GM13976 (cell line): ENCODE data around the gene STARD10.
A peak's percentile ranks its signal among the peaks of the same experiment; 100 is the strongest.
"Not testable (repeated sequence)": the region's sequence is repeated elsewhere in the genome, so short reads cannot be mapped to it uniquely, and the experiment has no call there.

ENCODE experiments used
- DNase-seq: peaks from one replicate; pipeline ENCODE4 v3.0.0; 2012; ENCODE audit warnings: low spot score
- in situ Hi-C: fragments of 300-500 bp; cut with MboI; formaldehyde crosslinking; loops from one replicate; pipeline ENCODE4 v1.12.0; 2022; ENCODE audit warnings: low sequenced_read_pairs, mixed read lengths, inconsistent platforms; ENCODE audit not compliant: unreplicated experiment
- TF ChIP-seq, protein P1 (sequence below): IDR thresholded peaks from 2 replicates; pipeline ENCODE4 v1.5.1; 2012; ENCODE audit warnings: borderline replicate concordance, mild to moderate bottlenecking; ENCODE audit not compliant: insufficient read depth; ENCODE audit errors: extremely low read depth, missing control alignments, control extremely low read depth

STARD10 gene

DNA sequence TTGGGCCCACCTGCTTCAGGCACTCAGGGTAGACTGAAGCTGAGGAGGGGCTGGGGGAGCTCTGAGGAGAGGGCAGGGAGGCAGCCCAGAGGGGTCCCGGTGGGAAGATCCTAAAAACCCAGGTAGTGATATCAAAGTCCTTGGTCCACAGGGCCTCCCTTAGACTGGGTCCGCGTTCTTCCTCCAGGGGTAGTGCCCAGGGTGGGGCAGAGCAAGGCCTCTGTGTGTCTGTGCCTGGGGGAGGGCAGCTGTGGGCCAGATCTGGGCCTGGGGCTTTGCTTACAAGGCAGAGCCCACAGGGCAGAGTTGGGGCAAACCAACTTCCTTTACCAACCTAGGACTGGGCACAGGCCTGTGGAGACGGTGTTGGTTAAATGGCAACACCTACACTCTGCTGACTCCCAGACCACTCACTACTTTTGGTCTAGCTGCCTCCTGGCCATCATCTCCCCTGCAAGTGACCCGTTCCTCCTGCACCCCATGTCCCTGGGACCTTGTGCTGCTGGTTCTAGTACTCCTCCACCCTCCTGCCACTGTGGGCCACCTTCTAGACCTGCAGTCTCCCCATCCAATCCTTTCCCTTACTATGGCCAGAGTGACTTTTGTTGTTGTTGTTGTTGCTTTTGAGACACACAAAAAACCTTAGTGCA, 36.2 kb upstream of the STARD10 start:
- no peak for DNase-seq
- TF ChIP-seq, protein P1, sequence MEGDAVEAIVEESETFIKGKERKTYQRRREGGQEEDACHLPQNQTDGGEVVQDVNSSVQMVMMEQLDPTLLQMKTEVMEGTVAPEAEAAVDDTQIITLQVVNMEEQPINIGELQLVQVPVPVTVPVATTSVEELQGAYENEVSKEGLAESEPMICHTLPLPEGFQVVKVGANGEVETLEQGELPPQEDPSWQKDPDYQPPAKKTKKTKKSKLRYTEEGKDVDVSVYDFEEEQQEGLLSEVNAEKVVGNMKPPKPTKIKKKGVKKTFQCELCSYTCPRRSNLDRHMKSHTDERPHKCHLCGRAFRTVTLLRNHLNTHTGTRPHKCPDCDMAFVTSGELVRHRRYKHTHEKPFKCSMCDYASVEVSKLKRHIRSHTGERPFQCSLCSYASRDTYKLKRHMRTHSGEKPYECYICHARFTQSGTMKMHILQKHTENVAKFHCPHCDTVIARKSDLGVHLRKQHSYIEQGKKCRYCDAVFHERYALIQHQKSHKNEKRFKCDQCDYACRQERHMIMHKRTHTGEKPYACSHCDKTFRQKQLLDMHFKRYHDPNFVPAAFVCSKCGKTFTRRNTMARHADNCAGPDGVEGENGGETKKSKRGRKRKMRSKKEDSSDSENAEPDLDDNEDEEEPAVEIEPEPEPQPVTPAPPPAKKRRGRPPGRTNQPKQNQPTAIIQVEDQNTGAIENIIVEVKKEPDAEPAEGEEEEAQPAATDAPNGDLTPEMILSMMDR, result no peak
- in situ Hi-C loops, result loop anchor here (10.0 kb wide), 1 partner anchor 345 kb away; no protein-coding TSS in a partner anchor

GRCh38 chr11:72829178-72829577, 35.3 kb upstream of the STARD10 start:
- TF ChIP-seq, protein P1, result no peak
- in situ Hi-C loops, result no loop called here
- no peak for DNase-seq

DNA sequence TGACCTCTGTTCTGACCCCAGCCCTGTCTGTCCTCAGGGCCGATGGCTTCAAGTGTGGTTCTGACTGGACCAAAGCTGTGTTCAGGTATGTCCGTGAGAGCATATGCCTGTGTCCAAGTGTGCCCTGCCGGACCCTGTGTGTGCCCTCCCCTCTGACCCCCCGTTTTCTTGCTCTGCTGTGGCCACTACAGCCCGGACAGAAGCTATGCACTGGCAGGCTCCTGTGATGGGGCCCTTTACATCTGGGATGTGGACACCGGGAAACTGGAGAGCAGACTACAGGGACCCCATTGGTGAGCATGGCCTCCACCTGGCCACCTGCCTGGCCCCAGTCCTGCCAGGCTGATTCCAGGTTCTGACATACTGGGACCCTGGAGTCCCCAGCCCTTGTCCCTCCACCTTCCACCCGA, 34.9 kb upstream of the STARD10 start:
- TF ChIP-seq, protein P1, result no peak
- in situ Hi-C loops, result no loop called here
- peak; percentile 30 for DNase-seq

- peak; percentile 28 for DNase-seq
- TF ChIP-seq, protein P1, result no peak
- in situ Hi-C loops, result no loop called here
These were observed 34.3 kb upstream of the STARD10 start for GRCh38 chr11:72828081-72828567.

- in situ Hi-C loops, result not testable (repeated sequence)
- peak; percentile 47 for DNase-seq
These were observed 33.8 kb upstream of the STARD10 start for GRCh38 chr11:72827656-72828055.

DNA sequence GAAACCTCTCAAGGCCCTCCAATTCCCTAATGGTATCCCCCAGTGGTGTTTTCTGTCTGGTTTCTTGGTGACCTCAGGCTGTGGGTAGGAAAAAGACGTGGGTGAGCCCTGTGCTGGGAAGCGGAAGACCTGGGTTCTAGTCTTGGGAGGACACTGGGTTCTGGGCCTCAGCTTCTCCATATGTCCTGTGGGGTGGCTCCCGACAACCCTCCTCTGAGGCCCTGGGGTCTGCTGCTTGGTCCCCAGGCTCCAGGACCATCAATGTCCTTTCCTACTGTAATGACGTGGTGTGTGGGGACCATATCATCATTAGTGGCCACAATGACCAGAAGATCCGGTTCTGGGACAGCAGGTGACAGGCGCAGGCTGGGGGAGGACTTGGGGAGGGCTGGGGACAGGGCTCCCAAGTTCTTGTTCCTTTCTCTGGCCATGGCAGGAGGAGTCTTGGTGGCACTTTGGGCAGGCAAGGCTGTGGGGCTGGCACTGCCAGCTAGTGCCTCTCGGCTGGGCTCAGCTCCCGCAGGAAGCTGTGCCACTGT, 33.2 kb upstream of the STARD10 start:
- DNase-seq, result no peak
- TF ChIP-seq, protein P1, result no peak
- in situ Hi-C loops, result no loop called here

GRCh38 chr11:72826191-72826941, 32.5 kb upstream of the STARD10 start:
- in situ Hi-C loops, result no loop called here

More at GRCh38 chr11:72826191-72826941, 32.5 kb upstream of the STARD10 start:
- DNase-seq, result no peak
- TF ChIP-seq, protein P1, result no peak
